ENCODE results near the gene GPR31.
"Not testable (repeated sequence)": the region's sequence is repeated elsewhere in the genome, so short reads cannot be mapped to it uniquely, and the experiment has no call there.

The GPR31 gene, protein sequence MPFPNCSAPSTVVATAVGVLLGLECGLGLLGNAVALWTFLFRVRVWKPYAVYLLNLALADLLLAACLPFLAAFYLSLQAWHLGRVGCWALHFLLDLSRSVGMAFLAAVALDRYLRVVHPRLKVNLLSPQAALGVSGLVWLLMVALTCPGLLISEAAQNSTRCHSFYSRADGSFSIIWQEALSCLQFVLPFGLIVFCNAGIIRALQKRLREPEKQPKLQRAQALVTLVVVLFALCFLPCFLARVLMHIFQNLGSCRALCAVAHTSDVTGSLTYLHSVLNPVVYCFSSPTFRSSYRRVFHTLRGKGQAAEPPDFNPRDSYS

DNA sequence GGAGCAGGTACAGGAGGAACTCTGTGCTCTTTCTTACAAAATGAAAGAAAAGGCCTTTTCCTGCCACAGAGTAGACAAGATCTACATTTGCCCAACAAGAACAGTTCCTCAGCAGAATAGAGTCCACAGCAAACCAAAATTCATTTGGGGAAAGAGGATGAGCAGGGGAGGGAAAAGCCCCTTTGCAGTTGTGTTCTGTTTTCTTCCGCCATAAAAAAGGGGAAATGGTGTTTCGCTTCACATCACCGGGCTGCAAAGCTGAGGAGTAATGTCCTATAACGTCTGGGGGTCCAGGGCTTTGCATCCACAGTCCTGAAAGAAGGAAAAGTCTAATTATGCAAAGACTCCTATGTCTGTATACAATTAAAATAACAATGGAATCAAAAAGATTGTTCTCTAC lies at the start of gene GPR31:
Gene GPR31 (minus strand): TSS at position 118 of the 400 bp plus-strand sequence. CDS start 149 bp downstream, outside the sequence.
- Histone ChIP-seq H3K4me1 (no peaks in the 10 kb centered on the region), H3K9me3 (no peaks in the 10 kb centered on the region), H3K27me3 (ENCODE audit: low read depth) (no peaks in the 10 kb centered on the region), H3K4me3 (no peak within 1 kb of the TSS), H3K36me3 (replicated peaks) (no peaks in the 10 kb centered on the region)
- in situ Hi-C loops (cut with MboI; ENCODE audit: low sequenced_read_pairs): no loop called here
- no peak for DNase-seq (ENCODE audit: low spot score in 2 of 2)

DNA sequence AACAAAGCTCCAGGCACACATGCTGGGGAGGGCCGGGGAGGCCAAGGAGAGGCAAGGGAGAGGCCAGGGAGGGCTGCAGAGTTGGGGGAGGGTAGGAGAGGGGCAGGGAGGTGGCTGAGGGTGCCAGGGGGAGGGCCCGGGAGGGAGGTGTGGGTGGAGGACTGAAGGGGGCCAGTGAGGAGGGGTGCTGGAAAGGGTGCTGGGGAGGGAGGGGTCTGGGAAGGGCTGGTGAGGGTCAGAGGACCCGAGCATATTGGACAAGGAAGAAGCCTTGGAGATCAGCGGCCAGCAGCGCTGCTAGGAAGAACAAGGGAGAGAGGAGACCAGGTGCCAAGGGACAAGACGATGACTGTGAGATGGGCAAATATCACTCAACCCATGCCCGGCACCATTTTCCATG lies 49.7 kb upstream of the GPR31 start:
- H3K4me1 ChIP-seq: no peaks in the 10 kb centered on the region
- in situ Hi-C loops (cut with MboI; ENCODE audit: low sequenced_read_pairs): no loop called here
- DNase-seq (ENCODE audit: low spot score in 2 of 2): no peak
- H3K9me3 ChIP-seq: no peaks in the 10 kb centered on the region
- no peak overlapping the region for H3K4me3 ChIP-seq
- no peaks in the 10 kb centered on the region for H3K36me3 ChIP-seq (replicated peaks)
- no peaks in the 10 kb centered on the region for H3K27me3 ChIP-seq (ENCODE audit: low read depth)

DNA sequence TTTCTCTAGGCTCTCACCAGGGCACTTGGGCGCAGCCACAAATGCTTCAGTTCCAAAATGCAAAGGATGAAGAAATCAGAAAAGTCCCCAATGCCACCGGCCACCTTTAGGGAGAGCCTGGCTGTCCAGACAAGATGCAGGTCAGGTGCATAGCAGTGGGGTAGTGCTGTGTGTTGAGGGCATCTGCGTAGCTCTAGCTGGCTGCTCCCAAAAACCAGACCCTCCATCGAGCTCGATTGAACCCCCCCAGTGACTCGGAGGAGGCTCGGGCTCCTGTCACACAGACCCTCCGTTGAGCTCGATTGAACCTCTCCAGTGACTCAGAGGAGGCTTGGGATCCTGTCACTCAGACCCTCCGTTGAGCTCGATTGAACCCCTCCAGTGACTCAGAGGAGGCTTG lies 47.5 kb upstream of the GPR31 start:
- DNase-seq (ENCODE audit: low spot score in 2 of 2); H3K36me3 ChIP-seq (replicated peaks); in situ Hi-C loops (cut with MboI; ENCODE audit: low sequenced_read_pairs); H3K9me3 ChIP-seq; H3K4me1 ChIP-seq; H3K27me3 ChIP-seq (ENCODE audit: low read depth); H3K4me3 ChIP-seq: not testable (repeated sequence)

DNA sequence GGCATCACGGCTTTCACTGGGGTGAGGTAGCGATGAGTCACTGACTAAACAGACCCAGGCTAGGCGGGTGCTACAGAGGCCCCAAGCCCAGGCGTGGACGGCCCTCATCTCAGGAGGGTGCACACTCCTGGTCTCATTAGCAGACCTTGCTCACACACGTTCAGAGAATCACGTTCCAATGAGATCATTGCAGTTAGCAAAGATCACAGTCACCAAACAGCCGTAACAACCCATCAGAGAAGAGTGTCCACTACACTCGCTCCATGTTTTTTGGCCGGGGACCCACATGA lies 46.2 kb upstream of the GPR31 start:
- H3K27me3 ChIP-seq (ENCODE audit: low read depth); H3K4me1 ChIP-seq; H3K36me3 ChIP-seq (replicated peaks); DNase-seq (ENCODE audit: low spot score in 2 of 2); in situ Hi-C loops (cut with MboI; ENCODE audit: low sequenced_read_pairs); H3K9me3 ChIP-seq; H3K4me3 ChIP-seq: not testable (repeated sequence)

DNA sequence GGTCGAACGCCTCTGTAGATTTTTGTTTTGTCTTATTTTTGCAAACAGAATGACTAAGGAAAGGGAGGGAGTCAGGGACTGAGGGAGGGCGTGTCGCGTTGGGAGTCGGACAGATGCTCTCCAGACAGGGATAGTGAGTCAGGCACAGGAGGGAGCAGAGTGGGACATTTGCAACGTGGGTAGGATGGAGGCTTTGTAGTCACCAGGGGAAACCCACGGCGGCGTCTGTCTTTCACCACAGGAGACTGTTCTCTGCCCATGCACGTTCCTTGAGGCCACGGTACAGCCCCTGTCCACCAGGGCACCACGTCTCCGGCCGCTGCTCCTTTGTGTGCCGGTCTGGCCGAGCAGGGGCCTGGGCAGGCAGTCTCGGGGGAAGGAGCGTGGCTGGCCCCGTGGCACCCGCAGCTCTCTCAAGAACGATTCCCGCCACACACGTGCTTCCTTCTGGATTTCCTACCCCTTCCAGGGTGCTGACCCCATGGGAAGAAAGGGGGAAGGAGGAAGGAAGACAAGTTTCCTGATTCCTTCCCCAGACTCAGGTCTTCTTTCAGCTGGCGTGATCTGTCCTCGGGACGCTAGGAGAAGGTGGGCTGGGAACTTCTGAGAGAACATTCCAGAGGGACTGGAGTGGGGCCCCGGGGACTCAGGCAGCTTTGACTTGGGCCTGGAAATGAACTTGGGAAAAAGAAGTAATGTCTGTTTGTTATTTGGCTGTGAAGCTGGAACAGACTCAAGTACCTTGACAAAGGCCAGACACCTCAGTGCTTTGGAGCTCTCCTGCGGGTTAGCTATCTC lies 45.7 kb upstream of the GPR31 start:
- in situ Hi-C loops (cut with MboI; ENCODE audit: low sequenced_read_pairs); DNase-seq (ENCODE audit: low spot score in 2 of 2); H3K36me3 ChIP-seq (replicated peaks); H3K9me3 ChIP-seq; H3K4me1 ChIP-seq; H3K4me3 ChIP-seq; H3K27me3 ChIP-seq (ENCODE audit: low read depth): not testable (repeated sequence)

DNA sequence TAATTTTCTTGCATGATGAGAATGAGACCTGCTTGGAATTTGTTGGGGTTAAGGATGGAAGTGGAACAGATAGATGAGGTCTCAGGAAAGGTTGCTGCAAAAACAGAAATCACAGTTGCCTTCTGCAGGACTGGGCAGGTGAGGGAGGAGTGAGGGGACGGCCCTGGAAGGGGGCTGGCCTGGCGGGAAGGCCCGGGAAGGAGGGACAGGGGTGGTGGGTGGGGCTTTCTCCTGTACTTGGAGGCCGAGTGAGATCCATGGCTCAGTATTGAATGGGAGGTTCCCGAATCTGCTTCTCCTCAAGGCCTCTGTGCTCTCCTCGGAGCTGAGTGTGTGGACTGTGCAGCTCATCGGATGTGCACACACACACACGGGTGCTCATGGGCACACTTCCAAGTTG lies 44.8 kb upstream of the GPR31 start:
- H3K36me3 ChIP-seq (replicated peaks); H3K4me3 ChIP-seq; H3K27me3 ChIP-seq (ENCODE audit: low read depth); DNase-seq (ENCODE audit: low spot score in 2 of 2); in situ Hi-C loops (cut with MboI; ENCODE audit: low sequenced_read_pairs); H3K9me3 ChIP-seq; H3K4me1 ChIP-seq: not testable (repeated sequence)

DNA sequence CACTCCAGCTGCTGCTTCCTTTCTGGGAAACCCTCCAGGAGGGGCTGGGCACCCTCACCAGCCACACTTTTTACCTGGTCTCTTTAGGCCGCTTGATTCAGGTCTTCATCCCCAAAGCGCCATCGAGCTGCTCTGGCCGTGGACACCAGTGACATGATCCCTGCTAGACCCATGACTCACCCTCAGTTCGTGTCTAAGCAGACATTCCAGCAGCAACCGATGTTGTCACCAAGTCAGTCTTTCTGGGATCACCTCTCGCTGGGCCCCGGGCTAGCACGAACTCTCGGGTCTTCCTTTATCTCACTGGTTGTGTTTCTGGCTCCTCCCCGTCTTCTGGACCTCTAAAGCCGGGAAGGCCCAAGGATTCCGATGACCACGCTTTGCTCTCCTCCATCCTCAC lies 43.0 kb upstream of the GPR31 start:
- no peaks in the 10 kb centered on the region for H3K36me3 ChIP-seq (replicated peaks)
- H3K4me3 ChIP-seq: no peak overlapping the region
- in situ Hi-C loops (cut with MboI; ENCODE audit: low sequenced_read_pairs): no loop called here
- DNase-seq (ENCODE audit: low spot score in 2 of 2): no peak
- peaks cover 4% of the 10 kb centered on the region; the same call in 1 of the 2 replicates for H3K27me3 ChIP-seq (ENCODE audit: low read depth)
- no peaks in the 10 kb centered on the region for H3K4me1 ChIP-seq
- no peaks in the 10 kb centered on the region for H3K9me3 ChIP-seq

DNA sequence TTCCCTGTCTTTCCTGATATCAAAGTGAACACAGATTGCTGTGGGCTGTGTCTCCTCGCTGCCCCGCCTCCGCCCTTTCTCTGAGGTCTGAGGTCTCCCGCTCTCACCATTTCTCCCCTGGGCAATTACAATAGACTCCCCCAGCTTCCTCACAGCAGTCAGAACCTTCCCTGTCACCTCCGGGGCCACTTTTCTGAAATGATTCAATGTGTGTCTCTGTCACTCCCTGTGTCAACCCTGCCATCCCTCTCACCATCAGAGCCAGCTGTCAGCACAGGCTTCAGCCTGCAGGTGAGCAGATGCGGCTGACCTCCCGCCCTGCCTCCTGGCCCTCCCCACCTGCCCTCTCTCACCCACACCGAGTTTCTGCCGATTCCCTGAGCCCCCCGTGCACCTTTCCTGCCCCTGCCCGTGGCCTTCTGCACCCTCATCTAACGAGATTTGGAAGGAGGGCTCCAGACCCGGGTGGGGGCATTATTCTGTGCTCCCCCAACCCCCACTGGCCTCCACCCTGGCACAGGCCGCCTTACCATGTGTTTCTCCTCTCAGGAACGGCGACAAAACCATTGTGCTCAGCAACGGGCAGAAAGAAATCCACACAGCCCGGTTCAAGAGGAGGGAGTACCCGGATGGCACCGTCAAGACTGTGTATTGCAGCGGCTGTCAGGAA lies 38.3 kb upstream of the GPR31 start:
- H3K9me3 ChIP-seq; DNase-seq (ENCODE audit: low spot score in 2 of 2); H3K4me3 ChIP-seq; in situ Hi-C loops (cut with MboI; ENCODE audit: low sequenced_read_pairs); H3K4me1 ChIP-seq; H3K27me3 ChIP-seq (ENCODE audit: low read depth); H3K36me3 ChIP-seq (replicated peaks): not testable (repeated sequence)

DNA sequence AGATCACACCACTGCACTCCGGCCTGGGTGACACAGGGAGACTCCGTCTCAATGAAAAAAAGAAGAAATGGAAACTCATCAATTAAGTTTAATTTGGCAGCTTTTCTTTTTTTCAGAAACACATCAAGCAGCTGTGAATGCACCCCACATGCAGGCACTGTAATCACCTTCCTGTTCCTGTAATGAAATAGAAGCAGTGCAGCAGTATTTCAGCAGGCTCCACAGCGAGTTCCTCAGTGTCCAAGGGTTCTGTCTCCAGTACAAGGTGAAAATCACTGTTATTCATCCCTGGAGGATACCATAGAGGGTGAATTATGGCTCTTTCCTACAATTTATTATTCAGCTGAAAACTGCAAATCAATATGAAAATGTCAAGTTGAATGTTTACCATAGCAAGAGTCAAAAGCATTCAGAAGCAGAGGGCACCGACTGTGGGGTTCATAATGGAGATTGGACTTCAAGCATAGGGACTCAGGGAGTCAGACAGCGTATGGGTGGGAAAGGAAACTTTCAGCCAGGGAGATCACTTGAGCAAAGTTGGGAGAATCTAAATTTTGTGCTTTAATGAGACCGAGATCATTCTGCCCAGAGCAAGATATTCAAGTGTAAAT lies 35.8 kb upstream of the GPR31 start:
- H3K4me3 ChIP-seq; in situ Hi-C loops (cut with MboI; ENCODE audit: low sequenced_read_pairs); H3K9me3 ChIP-seq; H3K27me3 ChIP-seq (ENCODE audit: low read depth); DNase-seq (ENCODE audit: low spot score in 2 of 2); H3K36me3 ChIP-seq (replicated peaks); H3K4me1 ChIP-seq: not testable (repeated sequence)

DNA sequence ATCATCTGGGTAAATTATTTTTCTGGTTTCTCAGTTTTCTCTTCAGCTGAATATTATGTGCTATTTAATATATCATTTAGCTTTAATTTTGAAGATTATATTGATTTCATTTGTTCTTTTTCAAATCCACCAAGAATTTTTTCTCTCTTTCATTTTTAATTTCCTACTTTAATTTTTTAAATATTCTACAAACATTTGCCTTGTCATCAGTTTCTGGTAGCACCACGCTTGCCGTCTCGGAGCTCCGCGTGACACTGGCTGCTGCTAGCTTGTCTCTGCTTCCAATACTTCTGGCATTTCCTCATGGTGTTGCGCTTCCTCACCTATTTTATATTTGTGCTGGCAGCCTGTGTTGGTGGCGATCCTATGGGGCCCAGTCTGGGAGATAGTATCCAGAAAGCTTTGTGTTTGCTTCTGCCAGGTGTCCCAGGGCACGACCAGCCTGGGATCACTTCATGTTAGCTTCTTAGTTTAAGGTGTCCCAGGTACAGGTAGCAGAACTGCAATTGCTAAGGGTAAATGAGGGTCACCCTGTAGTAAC lies 33.3 kb upstream of the GPR31 start:
- H3K4me1 ChIP-seq; H3K27me3 ChIP-seq (ENCODE audit: low read depth); H3K36me3 ChIP-seq (replicated peaks); H3K9me3 ChIP-seq; DNase-seq (ENCODE audit: low spot score in 2 of 2); in situ Hi-C loops (cut with MboI; ENCODE audit: low sequenced_read_pairs); H3K4me3 ChIP-seq: not testable (repeated sequence)

DNA sequence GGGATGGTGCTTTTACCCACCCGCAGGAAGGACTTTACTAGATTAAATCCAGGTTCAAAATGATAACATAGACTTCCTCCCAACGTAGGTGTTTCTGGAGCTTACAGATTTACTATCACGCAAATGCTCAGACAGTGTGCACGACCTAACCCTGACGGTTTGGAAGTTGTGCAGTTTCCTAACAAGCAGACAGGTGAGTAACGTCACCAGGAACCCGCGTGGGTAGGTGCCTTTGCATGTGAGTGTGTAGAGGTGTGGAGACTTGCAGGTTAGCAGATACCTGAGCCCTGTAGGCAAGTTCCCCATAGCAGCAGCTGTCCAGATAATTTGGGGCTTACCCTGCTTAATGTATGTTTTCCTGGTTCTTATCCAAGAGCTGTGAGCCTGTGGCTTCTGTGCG lies 29.5 kb upstream of the GPR31 start:
- in situ Hi-C loops (cut with MboI; ENCODE audit: low sequenced_read_pairs); H3K4me1 ChIP-seq; H3K4me3 ChIP-seq; H3K27me3 ChIP-seq (ENCODE audit: low read depth); DNase-seq (ENCODE audit: low spot score in 2 of 2); H3K36me3 ChIP-seq (replicated peaks); H3K9me3 ChIP-seq: not testable (repeated sequence)

DNA sequence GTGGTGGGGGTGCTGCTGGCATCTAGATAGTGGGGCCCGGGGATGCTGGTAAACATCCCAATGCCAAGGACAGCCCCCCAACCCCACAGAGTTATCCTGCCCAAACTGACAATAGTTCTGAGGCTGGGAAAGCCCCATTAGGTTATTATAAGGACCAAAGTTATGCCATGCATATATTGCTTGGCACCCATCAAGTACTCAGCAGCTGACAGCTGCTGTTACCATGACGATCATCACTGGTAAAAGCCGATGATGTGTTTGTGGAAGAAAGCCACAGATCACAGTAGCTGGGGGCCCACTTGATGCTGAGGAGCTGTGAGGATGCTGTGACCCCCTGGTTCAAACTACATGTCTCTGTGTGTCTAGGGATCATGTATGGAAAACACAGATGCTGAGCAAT lies 27.3 kb upstream of the GPR31 start:
- H3K4me1 ChIP-seq; H3K4me3 ChIP-seq; H3K27me3 ChIP-seq (ENCODE audit: low read depth); H3K9me3 ChIP-seq; DNase-seq (ENCODE audit: low spot score in 2 of 2); H3K36me3 ChIP-seq (replicated peaks); in situ Hi-C loops (cut with MboI; ENCODE audit: low sequenced_read_pairs): not testable (repeated sequence)

DNA sequence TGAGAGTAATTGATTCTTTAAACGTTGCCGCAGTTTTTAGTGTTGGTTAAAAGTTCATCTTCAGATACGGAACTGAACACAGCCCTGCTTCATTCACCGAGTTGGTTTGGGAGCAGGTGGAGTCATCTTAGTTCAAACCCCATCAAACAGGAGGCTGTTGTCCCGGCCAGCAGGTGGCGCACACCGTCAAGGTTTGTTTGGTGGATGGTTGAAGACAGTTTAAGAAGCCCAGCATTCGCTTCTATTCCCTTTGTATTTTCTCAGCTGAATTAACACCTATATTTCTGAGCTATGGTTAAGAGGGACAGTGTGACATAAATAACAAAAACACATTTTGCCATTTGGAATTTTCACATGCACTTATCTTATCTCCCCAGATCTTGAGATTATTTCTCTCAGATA lies 25.1 kb upstream of the GPR31 start:
- DNase-seq (ENCODE audit: low spot score in 2 of 2); H3K4me1 ChIP-seq; H3K36me3 ChIP-seq (replicated peaks); in situ Hi-C loops (cut with MboI; ENCODE audit: low sequenced_read_pairs); H3K4me3 ChIP-seq; H3K27me3 ChIP-seq (ENCODE audit: low read depth); H3K9me3 ChIP-seq: not testable (repeated sequence)

DNA sequence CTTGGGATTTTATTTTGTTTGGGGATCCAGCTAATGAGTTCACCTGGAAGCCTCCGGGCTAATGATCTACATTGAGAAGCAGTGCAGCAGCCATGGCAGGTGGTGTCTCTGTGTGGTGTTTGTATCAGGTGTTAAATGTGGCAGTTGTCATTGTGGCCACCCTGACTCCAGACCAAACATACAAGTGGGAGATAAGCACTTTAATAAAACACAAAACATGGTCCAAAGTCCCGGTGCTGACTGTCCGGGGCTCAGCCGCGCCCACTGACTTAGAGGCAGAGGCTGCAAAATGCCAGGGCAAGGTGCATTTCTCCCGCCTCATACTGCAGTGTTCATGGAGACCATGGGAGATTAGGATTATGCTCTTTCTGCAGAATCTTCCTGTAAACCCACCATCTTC lies 23.6 kb upstream of the GPR31 start:
- in situ Hi-C loops (cut with MboI; ENCODE audit: low sequenced_read_pairs): not testable (repeated sequence)

More for the DNA sequence above, 23.6 kb upstream of the GPR31 start:
- not testable (repeated sequence) for H3K4me3 ChIP-seq; DNase-seq (ENCODE audit: low spot score in 2 of 2); H3K9me3 ChIP-seq; H3K36me3 ChIP-seq (replicated peaks); H3K4me1 ChIP-seq; H3K27me3 ChIP-seq (ENCODE audit: low read depth)
